EL (cell line): ENCODE measurements around the gene SFI1.
"Not testable (repeated sequence)": the region's sequence is repeated elsewhere in the genome, so short reads cannot be mapped to it uniquely, and the experiment has no call there.

Experiments
- DNase-seq: peaks from one replicate; pipeline ENCODE4 v3.0.0-alpha.2; 2016

Gene SFI1

GRCh38 chr22:31558546-31558945 is 62.2 kb downstream of the SFI1 start:
- peak; percentile 51 for DNase-seq

- peak; percentile 74 for DNase-seq
Measured at GRCh38 chr22:31561238-31561887, 65.0 kb downstream of the SFI1 start.

- DNase-seq, result no peak
Measured at GRCh38 chr22:31561970-31562369, 65.6 kb downstream of the SFI1 start.

- DNase-seq, result no peak
Measured at GRCh38 chr22:31566484-31566883, 70.1 kb downstream of the SFI1 start.

- no peak for DNase-seq
Measured at GRCh38 chr22:31567196-31567595, 70.9 kb downstream of the SFI1 start.

GRCh38 chr22:31567702-31568101 is 71.4 kb downstream of the SFI1 start:
- no peak for DNase-seq

- DNase-seq, result no peak
Measured at GRCh38 chr22:31569126-31569525, 72.8 kb downstream of the SFI1 start.

- no peak for DNase-seq
Measured at GRCh38 chr22:31572939-31573338, 76.6 kb downstream of the SFI1 start.

- DNase-seq, result no peak
Measured at GRCh38 chr22:31574055-31574670, 77.8 kb downstream of the SFI1 start.

GRCh38 chr22:31575190-31575589 is 78.9 kb downstream of the SFI1 start:
- DNase-seq, result no peak

- DNase-seq, result no peak
Measured at GRCh38 chr22:31577711-31578110, 81.4 kb downstream of the SFI1 start.

- DNase-seq, result no peak
Measured at GRCh38 chr22:31578171-31578570, 81.8 kb downstream of the SFI1 start.

GRCh38 chr22:31579835-31580242 is 83.5 kb downstream of the SFI1 start:
- DNase-seq, result no peak

GRCh38 chr22:31583861-31584485 is 87.6 kb downstream of the SFI1 start:
- DNase-seq, result peak; percentile 81

- DNase-seq, result no peak
Measured at GRCh38 chr22:31584804-31585160, 88.4 kb downstream of the SFI1 start.

- peak; percentile 59 for DNase-seq
Measured at GRCh38 chr22:31585161-31585859, 89.0 kb downstream of the SFI1 start.

- peak; percentile 54 for DNase-seq
Measured at GRCh38 chr22:31586137-31586920, 90.0 kb downstream of the SFI1 start.

- DNase-seq, result no peak
Measured at GRCh38 chr22:31588970-31589675, 92.8 kb downstream of the SFI1 start.

GRCh38 chr22:31590161-31590560 is 93.8 kb downstream of the SFI1 start:
- not testable (repeated sequence) for DNase-seq

GRCh38 chr22:31595271-31595670 is 98.9 kb downstream of the SFI1 start:
- DNase-seq, result no peak

GRCh38 chr22:31602259-31602952 is 106.1 kb downstream of the SFI1 start:
- DNase-seq, result peak; percentile 98

GRCh38 chr22:31603081-31603525 is 106.8 kb downstream of the SFI1 start:
- DNase-seq, result no peak
